GM10266 (cell line): Measurements from ENCODE around the gene RREB1.

ENCODE experiments used
- DNase-seq: peaks from one replicate; pipeline ENCODE4 v3.0.0; 2012; ENCODE audit errors: extremely low spot score
- CTCF ChIP-seq: IDR thresholded peaks from 2 replicates; pipeline ENCODE4 v1.5.1; 2012; ENCODE audit warnings: mild to moderate bottlenecking, low read depth; ENCODE audit not compliant: control insufficient read depth, insufficient read depth; ENCODE audit errors: missing control alignments

RREB1 gene

GRCh38 chr6:7135755-7136154 is 28.0 kb downstream of the RREB1 start:
- TF ChIP-seq CTCF: no peak
- no peak for DNase-seq

GRCh38 chr6:7136859-7137334 is 29.1 kb downstream of the RREB1 start:
- TF ChIP-seq CTCF: no peak
- DNase-seq: peak; percentile 61

- DNase-seq: peak; percentile 56
- no peak for TF ChIP-seq CTCF
Measured at GRCh38 chr6:7137335-7138045, 29.7 kb downstream of the RREB1 start.

- TF ChIP-seq CTCF: no peak
- no peak for DNase-seq
Measured at GRCh38 chr6:7138046-7138531, 30.3 kb downstream of the RREB1 start.

- no peak for DNase-seq
Measured at GRCh38 chr6:7138921-7139358, 31.2 kb downstream of the RREB1 start.

GRCh38 chr6:7139835-7140470 is 32.2 kb downstream of the RREB1 start:
- DNase-seq: no peak
- TF ChIP-seq CTCF: no peak

More at GRCh38 chr6:7138921-7139358, 31.2 kb downstream of the RREB1 start:
- TF ChIP-seq CTCF: no peak
